Natural killer cell (primary cell): Measurements from ENCODE around the gene SULF2. TPM values are rescaled to one million over a fixed set of nuclear protein-coding genes. Genes with fewer than 3 reads are reported as not detected.

Experiments used
- ATAC-seq, 3 donors: fragments of 150-1000 bp in 2 of 3; fragments of 200-7000 bp in 1 of 3; cut with Tn5 transposase; 1 replicate in 1 of 3; 2 replicates in 2 of 3; pipeline ENCODE4 v1.10.0; 2021; ENCODE audit warnings: mild to moderate bottlenecking in 2 of 3, moderate library complexity in 2 of 3
- DNase-seq, 2 donors: peaks; one replicate each; pipeline versions ENCODE4 v3.0.0 to v3.0.0-alpha.2; 2013 to 2021; ENCODE audit warnings: mixed read lengths in 1 of 2
- H3K27ac ChIP-seq: one replicate; pipeline ENCODE4 v1.5.1; 2013; ENCODE audit warnings: mild to moderate bottlenecking, low read length
- H3K27me3 ChIP-seq: one replicate; pipeline ENCODE4 v1.6.1; 2013; ENCODE audit warnings: low read length; ENCODE audit not compliant: control insufficient read depth, insufficient read depth
- H3K36me3 ChIP-seq: one replicate; pipeline ENCODE4 v1.6.1; 2013; ENCODE audit warnings: low read length; ENCODE audit not compliant: control insufficient read depth, insufficient read depth
- H3K4me1 ChIP-seq: one replicate; pipeline ENCODE4 v1.6.1; 2013; ENCODE audit warnings: low read length; ENCODE audit not compliant: control insufficient read depth, insufficient read depth
- H3K4me3 ChIP-seq: one replicate; pipeline ENCODE4 v1.5.1; 2013; ENCODE audit warnings: low read length
- H3K9me3 ChIP-seq: one replicate; pipeline ENCODE4 v1.6.1; 2013; ENCODE audit warnings: low read length; ENCODE audit not compliant: control insufficient read depth, insufficient read depth
- H3K27ac Mint-ChIP-seq, 2 donors: one replicate each; pipeline ENCODE4 v1.8.0; 2022; ENCODE audit warnings: mild to moderate bottlenecking in 2 of 2, mixed read lengths in 2 of 2, moderate library complexity in 1 of 2
- H3K27me3 Mint-ChIP-seq, 2 donors: one replicate each; pipeline ENCODE4 v1.8.0; 2022; ENCODE audit warnings: low read depth in 2 of 2, mixed read lengths in 2 of 2
- H3K36me3 Mint-ChIP-seq: one replicate; pipeline ENCODE4 v1.8.0; 2022; ENCODE audit warnings: mixed read lengths
- H3K4me1 Mint-ChIP-seq, 2 donors: one replicate each; pipeline ENCODE4 v1.8.0; 2022; ENCODE audit warnings: mixed read lengths in 2 of 2
- H3K4me3 Mint-ChIP-seq: one replicate; pipeline ENCODE4 v1.8.0; 2022; ENCODE audit warnings: mild to moderate bottlenecking, moderate library complexity, mixed read lengths
- H3K9me3 Mint-ChIP-seq, 2 donors: one replicate each; pipeline ENCODE4 v1.8.0; 2022; ENCODE audit warnings: mixed read lengths in 2 of 2
- CTCF ChIP-seq: fragments of 200-600 bp; IDR thresholded peaks from one replicate; pipeline ENCODE4 v1.8.0; 2022; ENCODE audit warnings: antibody characterized with exemption
- WGBS: methylation state at CpG from one replicate; pipeline ENCODE4 v1.1.7; 2013; ENCODE audit warnings: missing lambda C conversion rate; ENCODE audit not compliant: insufficient coverage; 5-methylcytosine and 5-hydroxymethylcytosine counted together
- intact Hi-C: fragments of 100-400 bp; cut with micrococcal nuclease; formaldehyde crosslinking; loops from one replicate; pipeline ENCODE4 v1.14.2; 2022
- total RNA-seq, 4 donors: library from RNA; stranded (reverse); fragments of 120-200 nt in 1 of 4; gene quantifications; one replicate each; pipeline versions ENCODE4 v1.2.3 to v1.2.4, GENCODE V29; 2013 to 2022

Gene SULF2
- total RNA-seq, 3 donors from 2014 or later (not counting 1 experiment from before 2014, with no cell fraction given): 8.1 to 48.7 (median 12.3) TPM

- WGBS: 87% methylated on average over 21 of the region's 22 CpGs
- DNase-seq: no peak
- Mint-ChIP-seq H3K9me3 (no peaks in the 10 kb centered on the region), H3K27me3 (peaks cover 0 to 8% of the 10 kb centered on the region in 2 donors), H3K27ac (no peak overlapping the region), H3K4me1 (no peaks in the 10 kb centered on the region), H3K36me3 (no peaks in the 10 kb centered on the region), H3K4me3 (no peak overlapping the region)
- ATAC-seq: no peak
- Histone ChIP-seq H3K4me3 (no peak overlapping the region), H3K36me3 (no peaks in the 10 kb centered on the region), H3K27ac (no peak overlapping the region), H3K4me1 (peaks cover 13% of the 10 kb centered on the region), H3K9me3 (no peaks in the 10 kb centered on the region), H3K27me3 (no peaks in the 10 kb centered on the region)
- TF ChIP-seq CTCF: no peak
- intact Hi-C loops: no loop called here
Observed at GRCh38 chr20:47741669-47742608, 43.3 kb downstream of the SULF2 start.

- peak overlapping the region; percentile 20 for H3K27ac ChIP-seq
- no peaks in the 10 kb centered on the region for H3K36me3 Mint-ChIP-seq
- ATAC-seq (no peak), DNase-seq (peak in 1 of 2 donors; percentile 22)
- H3K36me3 ChIP-seq: no peaks in the 10 kb centered on the region
- 68% methylated on average over 11 of the region's 11 CpGs for WGBS
- H3K9me3 Mint-ChIP-seq: no peaks in the 10 kb centered on the region
- TF ChIP-seq CTCF: no peak
- H3K27me3 Mint-ChIP-seq: peaks cover 0 to 8% of the 10 kb centered on the region in 2 donors
- no peak overlapping the region for H3K4me3 ChIP-seq
- no peaks in the 10 kb centered on the region for H3K9me3 ChIP-seq
- no peaks in the 10 kb centered on the region for H3K27me3 ChIP-seq
- H3K4me1 ChIP-seq: peaks cover 19% of the 10 kb centered on the region
- no peak overlapping the region for H3K27ac Mint-ChIP-seq
- H3K4me3 Mint-ChIP-seq: no peak overlapping the region
- peaks cover 4 to 6% of the 10 kb centered on the region in 2 donors for H3K4me1 Mint-ChIP-seq
- intact Hi-C loops: no loop called here
Observed at GRCh38 chr20:47740862-47741184, 44.5 kb downstream of the SULF2 start.

GRCh38 chr20:47740121-47740861 is 45.0 kb downstream of the SULF2 start:
- no peaks in the 10 kb centered on the region for H3K9me3 Mint-ChIP-seq
- H3K4me1 Mint-ChIP-seq: peaks cover 4 to 6% of the 10 kb centered on the region in 2 donors
- H3K36me3 ChIP-seq: no peaks in the 10 kb centered on the region
- H3K27me3 Mint-ChIP-seq: peaks cover 0 to 8% of the 10 kb centered on the region in 2 donors
- peaks cover 19% of the 10 kb centered on the region for H3K4me1 ChIP-seq
- ATAC-seq (peak; percentile 36 to 78 (median 47)), DNase-seq (no peak)
- H3K36me3 Mint-ChIP-seq: no peaks in the 10 kb centered on the region
- peak overlapping the region; percentile 17 for H3K27ac ChIP-seq
- WGBS: 67% methylated on average over 6 of the region's 10 CpGs
- H3K4me3 Mint-ChIP-seq: no peak overlapping the region
- no peaks in the 10 kb centered on the region for H3K9me3 ChIP-seq
- TF ChIP-seq CTCF: no peak
- intact Hi-C loops: no loop called here
- H3K27me3 ChIP-seq: no peaks in the 10 kb centered on the region
- H3K27ac Mint-ChIP-seq: no peak overlapping the region
- no peak overlapping the region for H3K4me3 ChIP-seq
